H1 (cell line): ENCODE measurements around the gene ZNF33B. TPM values are rescaled to one million over a fixed set of nuclear protein-coding genes. Genes with fewer than 3 reads are reported as not detected.

Experiments
- ATF3 ChIP-seq: IDR thresholded peaks from 2 replicates; pipeline ENCODE4 v1.6.1; 2011; ENCODE audit warnings: low read depth, mild to moderate bottlenecking, low read length; ENCODE audit not compliant: insufficient read depth
- EGR1 ChIP-seq: IDR thresholded peaks from 2 replicates; pipeline ENCODE4 v1.6.1; 2011; ENCODE audit warnings: low read depth, low read length, borderline replicate concordance
- polyA plus RNA-seq, 7 experiments: library from polyadenylated mRNA; depleted of rRNA in 3 of 7; stranded (reverse) in 5 of 7; unstranded in 2 of 7; fragments of >200 nt in 5 of 7; fragments of 200-250 nt in 2 of 7; gene quantifications; 1 replicate in 5 of 7; 2 replicates in 1 of 7; 4 replicates in 1 of 7; pipeline versions ENCODE4 v1.2.1 to v1.2.3, GENCODE V29; 2011 to 2013; ENCODE audit warnings: missing spikeins in 2 of 7, mixed read lengths in 2 of 7
- total RNA-seq: library from RNA; stranded (reverse); fragmentation: NEBNext Ultra II Directional; extraction: Animal tissue kit (Norgen Biotek cat#: 25700); gene quantifications from 2 replicates; pipeline ENCODE4 v1.2.1, GENCODE V29; 2021

Gene ZNF33B
- total and polyA plus RNA-seq, 2 of the 8 experiments (the other 6 are each of a cell fraction or from before 2014, with no cell fraction given): 10.7 to 33.4 TPM

- no peak for TF ChIP-seq EGR1
- no peak for TF ChIP-seq ATF3
These were observed 7.1 kb upstream of the ZNF33B start (continued) for GRCh38 chr10:42645516-42645915.
